HepG2 (cell line): ENCODE data around the gene NGLY1. TPM values are rescaled to one million over a fixed set of nuclear protein-coding genes. Genes with fewer than 3 reads are reported as not detected.

Experiments
- ATAC-seq: fragments of 200-7000 bp; cut with Tn5 transposase; 3 replicates; pipeline ENCODE4 v1.9.1; 2020; ENCODE audit warnings: mild to moderate bottlenecking, moderate library complexity
- BruUV-seq: library from RNA; stranded (reverse); fragments of 400-500 nt; replicated peaks from 2 replicates; lab custom pipeline; 2021; lab: Mats Ljungman, UMichigan
- CTCF ChIA-PET: fragments of 300-600 bp; formaldehyde crosslinking; extraction: SDS; loops from one replicate; lab custom pipeline; 2021; ENCODE audit warnings: low total read pairs, inconsistent platforms, low intra/inter-chr PET ratio; lab: Yijun Ruan, JAX
- POLR2A ChIA-PET: fragments of 350-600 bp; sonication (Branson Sonifier 250); formaldehyde crosslinking; loops from one replicate; lab custom pipeline; 2020; ENCODE audit warnings: antibody characterized with exemption, inconsistent platforms; lab: Yijun Ruan, JAX
- DNase-seq: peaks from one replicate; pipeline ENCODE4 v3.0.0-alpha.2; 2015; ENCODE audit warnings: low spot score
- FAIRE-seq: peaks from 3 replicates; lab custom pipeline; 2011; peaks lifted over from hg19 to GRCh38; lab: Jason Lieb, UNC
- H2AFZ ChIP-seq: one replicate; pipeline ENCODE4 v1.6.1; 2011; ENCODE audit warnings: low read length, inconsistent platforms
- H3K27ac ChIP-seq: fragments of 300-600 bp; 3 replicates; pipeline ENCODE4 v1.8.0; 2011; ENCODE audit warnings: mixed run types, mild to moderate bottlenecking, mixed read lengths, low read length, inconsistent platforms; ENCODE audit not compliant: insufficient read depth; ENCODE audit errors: extremely low read length
- H3K27me3 ChIP-seq, 2 experiments: fragments of 200-600 bp in 1 of 2; 2 replicates in 1 of 2; 3 replicates in 1 of 2; pipeline versions ENCODE4 v1.6.0 to v1.8.0; 2011; ENCODE audit warnings: low read length in 2 of 2, mild to moderate bottlenecking in 2 of 2, moderate library complexity in 2 of 2, inconsistent platforms in 1 of 2; ENCODE audit not compliant: insufficient read depth in 2 of 2, control insufficient read depth in 1 of 2
- H3K36me3 ChIP-seq, 2 experiments: fragments of 200-600 bp in 1 of 2; replicated peaks in 1 of 2; 2 replicates in 1 of 2; 3 replicates in 1 of 2; pipeline versions ENCODE4 v1.5.1 to v1.8.0; 2011; ENCODE audit warnings: low read length in 2 of 2, inconsistent platforms in 1 of 2; ENCODE audit not compliant: insufficient read depth in 2 of 2, control insufficient read depth in 1 of 2
- H3K4me1 ChIP-seq: 2 replicates; pipeline ENCODE4 v1.5.1; 2012; ENCODE audit warnings: low read length, inconsistent platforms; ENCODE audit not compliant: insufficient read depth
- H3K4me2 ChIP-seq: 2 replicates; pipeline ENCODE4 v1.6.0; 2011; ENCODE audit warnings: low read depth, low read length, inconsistent platforms
- H3K4me3 ChIP-seq, 3 experiments: fragments of 200-600 bp in 1 of 3; sonication (generic), shearing (Covaris generic) in 1 of 3; replicated peaks in 1 of 3; 2 replicates each; pipeline ENCODE4 v1.5.1; 2011 to 2016; ENCODE audit warnings: low read length in 3 of 3, inconsistent platforms in 2 of 3, low read depth in 2 of 3, mild to moderate bottlenecking in 2 of 3, control low read depth in 1 of 3, mixed read lengths in 1 of 3; ENCODE audit not compliant: insufficient read depth in 1 of 3
- H3K79me2 ChIP-seq: one replicate; pipeline ENCODE4 v1.6.1; 2011; ENCODE audit warnings: low read length, inconsistent platforms; ENCODE audit not compliant: insufficient read depth
- H3K9ac ChIP-seq: 2 replicates; pipeline ENCODE4 v1.6.0; 2011; ENCODE audit warnings: mild to moderate bottlenecking, low read depth, low read length, inconsistent platforms; ENCODE audit not compliant: insufficient read depth
- H3K9me3 ChIP-seq: 2 replicates; pipeline ENCODE4 v1.5.1; 2012; ENCODE audit warnings: mild to moderate bottlenecking, low read length
- H4K20me1 ChIP-seq: 2 replicates; pipeline ENCODE4 v1.6.0; 2011; ENCODE audit warnings: inconsistent platforms, mild to moderate bottlenecking, low read length, moderate library complexity; ENCODE audit not compliant: insufficient read depth
- CBX2 ChIP-seq, 2 experiments: fragments of 200-600 bp in 1 of 2; sonication (generic); formaldehyde crosslinking in 1 of 2; IDR thresholded peaks; 2 replicates each; pipeline versions ENCODE4 v1.7.0 to v1.8.1; 2018 to 2022; ENCODE audit warnings: low read depth in 2 of 2, low read length in 1 of 2, mild to moderate bottlenecking in 1 of 2, missing genetic modification reagents in 1 of 2
- DRAP1 ChIP-seq: IDR thresholded peaks from 2 replicates; pipeline ENCODE4 v1.6.1; 2016; ENCODE audit warnings: missing genetic modification reagents, missing compliant biosample characterization
- EP300 ChIP-seq, 3 experiments: sonication (generic) in 1 of 3; formaldehyde crosslinking in 1 of 3; IDR thresholded peaks; 2 replicates each; pipeline versions ENCODE4 v1.5.1 to v1.6.1; 2011 to 2020; ENCODE audit warnings: low read depth in 2 of 3, low read length in 2 of 3, borderline replicate concordance in 1 of 3, improper control_type of control experiment in 1 of 3, mild to moderate bottlenecking in 1 of 3, missing genetic modification reagents in 1 of 3, moderate library complexity in 1 of 3
- FOXJ3 ChIP-seq: sonication (generic); formaldehyde crosslinking; IDR thresholded peaks from 2 replicates; pipeline ENCODE4 v1.4.0; 2020; ENCODE audit warnings: missing genetic modification reagents, mild to moderate bottlenecking, borderline replicate concordance
- FOXK1 ChIP-seq: sonication (generic); formaldehyde crosslinking; IDR thresholded peaks from 2 replicates; pipeline ENCODE4 v1.4.0; 2020; ENCODE audit warnings: low read depth, missing genetic modification reagents, borderline replicate concordance
- FUBP1 ChIP-seq: sonication (generic); formaldehyde crosslinking; IDR thresholded peaks from 2 replicates; pipeline ENCODE4 v1.5.1; 2020; ENCODE audit warnings: missing genetic modification reagents, mild to moderate bottlenecking, borderline replicate concordance
- GFI1 ChIP-seq: sonication (generic); formaldehyde crosslinking; IDR thresholded peaks from 2 replicates; pipeline ENCODE4 v1.5.0; 2020; ENCODE audit warnings: missing genetic modification reagents, mild to moderate bottlenecking, borderline replicate concordance
- GPN1 ChIP-seq: sonication (generic); formaldehyde crosslinking; IDR thresholded peaks from 2 replicates; pipeline ENCODE4 v1.5.1; 2020; ENCODE audit warnings: missing genetic modification reagents, borderline replicate concordance
- HOXA7 ChIP-seq: sonication (generic); formaldehyde crosslinking; IDR thresholded peaks from 2 replicates; pipeline ENCODE4 v1.8.1; 2022; ENCODE audit warnings: mild to moderate bottlenecking, missing genetic modification reagents, moderate library complexity
- JUN ChIP-seq: sonication (generic); formaldehyde crosslinking; IDR thresholded peaks from 2 replicates; pipeline ENCODE4 v1.4.0; 2020; ENCODE audit warnings: mild to moderate bottlenecking, missing genetic modification reagents
- PLRG1 ChIP-seq: fragments of 450-650 bp; conservative IDR thresholded peaks from 2 replicates; pipeline ENCODE4 v1.6.1; 2016
- PREB ChIP-seq: sonication (generic); formaldehyde crosslinking; IDR thresholded peaks from 2 replicates; pipeline ENCODE4 v1.4.0; 2020; ENCODE audit warnings: missing genetic modification reagents
- ZFP1 ChIP-seq: IDR thresholded peaks from 2 replicates; pipeline ENCODE4 v1.6.1; 2016
- ZFP82 ChIP-seq: sonication (generic); formaldehyde crosslinking; IDR thresholded peaks from 2 replicates; pipeline ENCODE4 v1.5.1; 2020; ENCODE audit warnings: mild to moderate bottlenecking, missing genetic modification reagents, borderline replicate concordance
- ZMYM3 ChIP-seq: sonication (generic); formaldehyde crosslinking; IDR thresholded peaks from 2 replicates; pipeline ENCODE4 v1.5.1; 2020; ENCODE audit warnings: mild to moderate bottlenecking, missing genetic modification reagents
- ZNF12 ChIP-seq: sonication (generic); formaldehyde crosslinking; IDR thresholded peaks from 2 replicates; pipeline ENCODE4 v1.5.0; 2020; ENCODE audit warnings: missing genetic modification reagents
- ZNF567 ChIP-seq: sonication (generic); formaldehyde crosslinking; IDR thresholded peaks from 2 replicates; pipeline ENCODE4 v1.8.1; 2023; ENCODE audit warnings: mild to moderate bottlenecking, missing genetic modification reagents, borderline replicate concordance
- ZNF773 ChIP-seq: sonication (generic); formaldehyde crosslinking; IDR thresholded peaks from 2 replicates; pipeline ENCODE4 v1.4.0; 2020; ENCODE audit warnings: missing genetic modification reagents, borderline replicate concordance
- WGBS: methylation state at CpG from one replicate; pipeline ENCODE4 v1.1.6; 2017; ENCODE audit warnings: low lambda C conversion rate; 5-methylcytosine and 5-hydroxymethylcytosine counted together
- in situ Hi-C: cut with HindIII; loops from 2 replicates; pipeline ENCODE4 v1.10.0; 2017; ENCODE audit warnings: low pct_unique_long_range_greater_than_20kb; ENCODE audit not compliant: extremely low pct_ligation_motif_present
- intact Hi-C: fragments of 100-400 bp; cut with micrococcal nuclease; formaldehyde crosslinking; loops from one replicate; pipeline ENCODE4 v1.10.0; 2022; ENCODE audit not compliant: unreplicated experiment
- polyA plus RNA-seq, 8 experiments: library from polyadenylated mRNA; depleted of rRNA in 3 of 8; stranded (reverse) in 7 of 8; unstranded in 1 of 8; fragments of >200 nt; fragmentation: Illumina TruSeq in 4 of 8; extraction: Trizol in 4 of 8; gene quantifications; 2 replicates each; pipeline versions ENCODE4 v1.2.1 to v1.2.3, GENCODE V29; 2011 to 2016; ENCODE audit warnings: low read depth in 4 of 8, missing spikeins in 1 of 8, mixed read lengths in 1 of 8; ENCODE audit not compliant: insufficient read depth in 1 of 8
- total RNA-seq, 5 experiments: library from RNA; depleted of rRNA; stranded (reverse); fragments of >200 nt; fragmentation: Illumina TruSeq; extraction: Trizol; gene quantifications; 2 replicates each; pipeline ENCODE4 v1.2.3, GENCODE V29; 2016; ENCODE audit warnings: low read depth in 1 of 5

Gene NGLY1
- total and polyA plus RNA-seq, 2 of the 13 experiments (the other 11 are each of a cell fraction or from before 2014, with no cell fraction given), result 28.2 to 44.5 TPM

GRCh38 chr3:25782636-25782937, 656 bp downstream of the NGLY1 start:
- Histone ChIP-seq H3K9me3 (no peaks in the 10 kb centered on the region), H3K79me2 (peaks cover 35% of the 10 kb centered on the region), H4K20me1 (no peaks in the 10 kb centered on the region), H2AFZ (no peak overlapping the region), H3K9ac (peak overlapping the region; percentile 88), H3K4me1 (peaks cover 51% of the 10 kb centered on the region), H3K27me3 (no peaks in the 10 kb centered on the region), H3K4me2 (peak overlapping the region; percentile 76), H3K27ac (peak overlapping the region; percentile 78), H3K36me3 (peaks cover 2 to 6% of the 10 kb centered on the region in 2 experiments; a peak in 1 of 5 replicates), H3K4me3 (peak overlapping the region; percentile 91 to 99 (median 93))
- TF ChIP-seq FUBP1 (CRISPR knock-in tag), result no peak
- no peak for TF ChIP-seq PLRG1
- TF ChIP-seq PREB, result no peak
- no peak for TF ChIP-seq ZFP1 (CRISPR knock-in tag)
- no peak for TF ChIP-seq CBX2 (IDR thresholded peaks at IDR 0.05; ENCODE audit: low read depth, low read length)
- no peak for TF ChIP-seq CBX2 (CRISPR knock-in tag; IDR thresholded peaks at IDR 0.05; ENCODE audit: low read depth)
- no peak for TF ChIP-seq ZNF12 (CRISPR knock-in tag)
- TF ChIP-seq ZNF773 (CRISPR knock-in tag), result no peak
- TF ChIP-seq HOXA7 (CRISPR knock-in tag), result 0 out of 2 replicates have a peak, but pooled peaks have one; percentile 62
- 0 out of 2 replicates have a peak, but pooled peaks have one; percentile 10 for TF ChIP-seq DRAP1 (CRISPR knock-in tag)
- no peak for TF ChIP-seq JUN (CRISPR knock-in tag)
- no peak for TF ChIP-seq ZFP82
- no peak for TF ChIP-seq FOXK1 (CRISPR knock-in tag)
- no peak for TF ChIP-seq EP300 (IDR thresholded peaks at IDR 0.05; ENCODE audit: low read depth in 2 of 2, low read length in 2 of 2)
- TF ChIP-seq EP300 (CRISPR knock-in tag; IDR thresholded peaks at IDR 0.05; ENCODE audit: borderline replicate concordance), result no peak
- 0 out of 2 replicates have a peak, but pooled peaks have one; percentile 2 for TF ChIP-seq GFI1 (CRISPR knock-in tag)
- TF ChIP-seq GPN1 (CRISPR knock-in tag), result no peak
- TF ChIP-seq ZMYM3 (CRISPR knock-in tag), result no peak
- no peak for TF ChIP-seq ZNF567 (CRISPR knock-in tag)
- no peak for TF ChIP-seq FOXJ3 (CRISPR knock-in tag)
- in situ Hi-C loops, result loop anchor here (25.0 kb wide), 1 partner anchor 120 kb away; the partner anchor contains the start of gene TOP2B
- DNase-seq (no peak), ATAC-seq (no peak), FAIRE-seq (no peak)
- intact Hi-C loops, result loop anchor here (5.0 kb wide), 1 partner anchor 135 kb away; no protein-coding TSS in a partner anchor
- ChIA-PET CTCF (no interaction called here), POLR2A (interaction anchor here (1.1 to 1.7 kb wide), 2 partner anchors 9 to 10 kb away, joined by 5 to 6 read pairs; no protein-coding TSS in a partner anchor)
- WGBS, result under 1% methylated on average over 10 of the region's 14 CpGs
- no TSS peak for BruUV-seq
